ENCODE measurements around the gene TIMM29.

The TIMM29 gene

GRCh38 chr19:10928563-10929401 is at the start of gene TIMM29, which contains the start of gene YIPF2:
Gene TIMM29, plus strand, starts transcription at chr19:10928811. Its CDS starts 12 bp downstream, at chr19:10928823.
Gene YIPF2, minus strand, starts transcription at chr19:10928639. Its CDS starts 229 bp downstream, at chr19:10928410.
- DNase-seq (ENCODE audit: low read depth): peak; percentile 96

- DNase-seq (ENCODE audit: low read depth): no peak
These were observed 47.1 kb upstream of the TIMM29 start for GRCh38 chr19:10881403-10882107.

- no peak for DNase-seq (ENCODE audit: low read depth)
These were observed 46.5 kb upstream of the TIMM29 start for GRCh38 chr19:10882108-10882457.

GRCh38 chr19:10884274-10884673 is 44.3 kb upstream of the TIMM29 start:
- DNase-seq (ENCODE audit: low read depth): peak; percentile 32

- no peak for DNase-seq (ENCODE audit: low read depth)
These were observed 43.1 kb upstream of the TIMM29 start for GRCh38 chr19:10885201-10886169.

GRCh38 chr19:10887616-10888367 is 40.8 kb upstream of the TIMM29 start:
- DNase-seq (ENCODE audit: low read depth): no peak

- DNase-seq (ENCODE audit: low read depth): no peak
These were observed 40.2 kb upstream of the TIMM29 start for GRCh38 chr19:10888421-10888866.

- DNase-seq (ENCODE audit: low read depth): no peak
These were observed 38.7 kb upstream of the TIMM29 start for GRCh38 chr19:10889880-10890279.

- no peak for DNase-seq (ENCODE audit: low read depth)
These were observed 37.1 kb upstream of the TIMM29 start for GRCh38 chr19:10891405-10892086.

- DNase-seq (ENCODE audit: low read depth): no peak
These were observed 36.4 kb upstream of the TIMM29 start for GRCh38 chr19:10892256-10892655.

GRCh38 chr19:10894911-10895213 is 33.7 kb upstream of the TIMM29 start:
- DNase-seq (ENCODE audit: low read depth): no peak

- no peak for DNase-seq (ENCODE audit: low read depth)
These were observed 33.2 kb upstream of the TIMM29 start for GRCh38 chr19:10895363-10895762.

- no peak for DNase-seq (ENCODE audit: low read depth)
These were observed 32.7 kb upstream of the TIMM29 start for GRCh38 chr19:10895920-10896319.

- DNase-seq (ENCODE audit: low read depth): no peak
These were observed 31.6 kb upstream of the TIMM29 start for GRCh38 chr19:10896851-10897526.

GRCh38 chr19:10898633-10899032 is 30.0 kb upstream of the TIMM29 start:
- DNase-seq (ENCODE audit: low read depth): no peak

GRCh38 chr19:10899151-10899653 is 29.4 kb upstream of the TIMM29 start:
- no peak for DNase-seq (ENCODE audit: low read depth)

GRCh38 chr19:10907925-10908324 is 20.7 kb upstream of the TIMM29 start:
- DNase-seq (ENCODE audit: low read depth): no peak

GRCh38 chr19:10908380-10908960 is 20.1 kb upstream of the TIMM29 start:
- no peak for DNase-seq (ENCODE audit: low read depth)

- DNase-seq (ENCODE audit: low read depth): no peak
These were observed 16.8 kb upstream of the TIMM29 start for GRCh38 chr19:10911579-10912363.

Data from HS-5 (cell line).